Measurements from ENCODE around the gene TCP11L2. TPM values are rescaled to one million over a fixed set of nuclear protein-coding genes. Genes with fewer than 3 reads are reported as not detected.

Gene TCP11L2
- total and polyA plus RNA-seq, 2 experiments from 2014 or later, result 17.7 to 26.2 TPM

- Histone ChIP-seq H3K27me3 (replicated peaks; ENCODE audit: insufficient read depth) (no peaks in the 10 kb centered on the region), H3K4me3 (no peak overlapping the region), H3F3A (ENCODE audit: insufficient read depth) (peaks cover 9% of the 10 kb centered on the region; the same call in 1 of the 2 replicates), H3K4me1 (ENCODE audit: insufficient read depth) (peaks cover 16% of the 10 kb centered on the region), H3K36me3 (ENCODE audit: low read depth) (no peaks in the 10 kb centered on the region), H3K9me3 (ENCODE audit: low read depth) (no peaks in the 10 kb centered on the region), H3K4me2 (ENCODE audit: unreplicated experiment) (peak overlapping the region; percentile 1), H3K79me2 (ENCODE audit: insufficient read depth) (no peaks in the 10 kb centered on the region), H3K9me2 (ENCODE audit: insufficient read depth) (no peaks in the 10 kb centered on the region), H2AFZ (peak overlapping the region; percentile 69), H3K27ac (peak overlapping the region; percentile 89), H3K9ac (peak overlapping the region; percentile 63), H4K20me1 (ENCODE audit: insufficient read depth) (no peaks in the 10 kb centered on the region)
- WGBS, 2 experiments (ENCODE audit: low coverage in 1 of 2, low lambda C conversion rate in 2 of 2, missing lambda C conversion rate in 2 of 2), result 35 to 41% methylated on average over 9 of the region's 9 CpGs
- no peak for TF ChIP-seq EZH2 (IDR thresholded peaks at IDR 0.05; ENCODE audit: insufficient read depth, poor library complexity, severe bottlenecking)
- TF ChIP-seq EZH2phosphoT487 (IDR thresholded peaks at IDR 0.05; ENCODE audit: insufficient read depth, low read depth), result no peak
- DNase-seq, result peak; percentile 96
- in situ Hi-C loops (cut with MboI), result no loop called here
Observed at GRCh38 chr12:106288494-106289195, 13.9 kb upstream of the TCP11L2 start.

- peaks cover 9% of the 10 kb centered on the region; the same call in 1 of the 2 replicates for H3F3A ChIP-seq (ENCODE audit: insufficient read depth)
- peak overlapping the region; percentile 63 for H3K9ac ChIP-seq
- TF ChIP-seq EZH2 (IDR thresholded peaks at IDR 0.05; ENCODE audit: insufficient read depth, poor library complexity, severe bottlenecking) (no peak), EZH2phosphoT487 (IDR thresholded peaks at IDR 0.05; ENCODE audit: insufficient read depth, low read depth) (no peak)
- H3K4me1 ChIP-seq (ENCODE audit: insufficient read depth), result peaks cover 16% of the 10 kb centered on the region
- in situ Hi-C loops (cut with MboI), result no loop called here
- no peaks in the 10 kb centered on the region for H3K36me3 ChIP-seq (ENCODE audit: low read depth)
- peak overlapping the region; percentile 69 for H2AFZ ChIP-seq
- WGBS, 2 experiments (ENCODE audit: low coverage in 1 of 2, low lambda C conversion rate in 2 of 2, missing lambda C conversion rate in 2 of 2), result 57 to 94% methylated on average over 1 of the region's 1 CpG
- H3K4me3 ChIP-seq, result no peak overlapping the region
- peak overlapping the region; percentile 1 for H3K4me2 ChIP-seq (ENCODE audit: unreplicated experiment)
- no peaks in the 10 kb centered on the region for H3K9me2 ChIP-seq (ENCODE audit: insufficient read depth)
- H3K9me3 ChIP-seq (ENCODE audit: low read depth), result no peaks in the 10 kb centered on the region
- DNase-seq, result peak; percentile 55
- no peaks in the 10 kb centered on the region for H4K20me1 ChIP-seq (ENCODE audit: insufficient read depth)
- peak overlapping the region; percentile 89 for H3K27ac ChIP-seq
- no peaks in the 10 kb centered on the region for H3K27me3 ChIP-seq (replicated peaks; ENCODE audit: insufficient read depth)
- H3K79me2 ChIP-seq (ENCODE audit: insufficient read depth), result no peaks in the 10 kb centered on the region
Observed at GRCh38 chr12:106289196-106289681, 13.3 kb upstream of the TCP11L2 start.

- H3K27ac ChIP-seq, result no peak overlapping the region
- peaks cover 9% of the 10 kb centered on the region; the same call in 1 of the 2 replicates for H3F3A ChIP-seq (ENCODE audit: insufficient read depth)
- no peaks in the 10 kb centered on the region for H3K27me3 ChIP-seq (replicated peaks; ENCODE audit: insufficient read depth)
- no peaks in the 10 kb centered on the region for H4K20me1 ChIP-seq (ENCODE audit: insufficient read depth)
- no peak overlapping the region for H2AFZ ChIP-seq
- no peaks in the 10 kb centered on the region for H3K9me3 ChIP-seq (ENCODE audit: low read depth)
- in situ Hi-C loops (cut with MboI), result no loop called here
- H3K4me2 ChIP-seq (ENCODE audit: unreplicated experiment), result no peak overlapping the region
- no peak overlapping the region for H3K4me3 ChIP-seq
- no peak for DNase-seq
- no peak overlapping the region for H3K9ac ChIP-seq
- 70 to 79% methylated on average over 2 of the region's 2 CpGs for WGBS, 2 experiments (ENCODE audit: low coverage in 1 of 2, low lambda C conversion rate in 2 of 2, missing lambda C conversion rate in 2 of 2)
- H3K9me2 ChIP-seq (ENCODE audit: insufficient read depth), result no peaks in the 10 kb centered on the region
- no peaks in the 10 kb centered on the region for H3K79me2 ChIP-seq (ENCODE audit: insufficient read depth)
- peaks cover 18% of the 10 kb centered on the region for H3K4me1 ChIP-seq (ENCODE audit: insufficient read depth)
- TF ChIP-seq EZH2 (IDR thresholded peaks at IDR 0.05; ENCODE audit: insufficient read depth, poor library complexity, severe bottlenecking) (no peak), EZH2phosphoT487 (IDR thresholded peaks at IDR 0.05; ENCODE audit: insufficient read depth, low read depth) (no peak)
- no peaks in the 10 kb centered on the region for H3K36me3 ChIP-seq (ENCODE audit: low read depth)
Observed at GRCh38 chr12:106290666-106291065, 11.9 kb upstream of the TCP11L2 start.

GRCh38 chr12:106291342-106291741, 11.2 kb upstream of the TCP11L2 start:
- WGBS, 2 experiments (ENCODE audit: low coverage in 1 of 2, low lambda C conversion rate in 2 of 2, missing lambda C conversion rate in 2 of 2), result 86 to 90% methylated on average over 5 of the region's 5 CpGs

More at GRCh38 chr12:106291342-106291741, 11.2 kb upstream of the TCP11L2 start:
- no peak overlapping the region for H3K4me3 ChIP-seq
- H3K9me2 ChIP-seq (ENCODE audit: insufficient read depth), result no peaks in the 10 kb centered on the region
- no peak overlapping the region for H3K27ac ChIP-seq
- TF ChIP-seq EZH2 (IDR thresholded peaks at IDR 0.05; ENCODE audit: insufficient read depth, poor library complexity, severe bottlenecking) (no peak), EZH2phosphoT487 (IDR thresholded peaks at IDR 0.05; ENCODE audit: insufficient read depth, low read depth) (no peak)
- peaks cover 13% of the 10 kb centered on the region; the same call in 1 of the 2 replicates for H3F3A ChIP-seq (ENCODE audit: insufficient read depth)
- H3K4me1 ChIP-seq (ENCODE audit: insufficient read depth), result peaks cover 24% of the 10 kb centered on the region
- H3K4me2 ChIP-seq (ENCODE audit: unreplicated experiment), result no peak overlapping the region
- no peaks in the 10 kb centered on the region for H3K79me2 ChIP-seq (ENCODE audit: insufficient read depth)
- H4K20me1 ChIP-seq (ENCODE audit: insufficient read depth), result no peaks in the 10 kb centered on the region
- in situ Hi-C loops (cut with MboI), result no loop called here
- no peak for DNase-seq
- H3K36me3 ChIP-seq (ENCODE audit: low read depth), result no peaks in the 10 kb centered on the region
- no peak overlapping the region for H2AFZ ChIP-seq
- H3K27me3 ChIP-seq (replicated peaks; ENCODE audit: insufficient read depth), result no peaks in the 10 kb centered on the region
- H3K9me3 ChIP-seq (ENCODE audit: low read depth), result no peaks in the 10 kb centered on the region
- no peak overlapping the region for H3K9ac ChIP-seq
